Activated CD8-positive, alpha-beta memory T cell treated with anti-CD3 and anti-CD28 coated beads, Interleukin-2, amount 10 ng/mL, durations not matched to agents 7 days and 5 days (primary cell): ENCODE results near the gene ERFL. TPM values are rescaled to one million over a fixed set of nuclear protein-coding genes. Genes with fewer than 3 reads are reported as not detected.

Experiments used
- ATAC-seq: fragments of 150-1000 bp; cut with Tn5 transposase; one replicate; pipeline ENCODE4 v1.10.0; 2021; ENCODE audit warnings: moderate library complexity
- CTCF ChIA-PET: fragments of 350-600 bp; sonication (Branson Sonifier 250); formaldehyde crosslinking; loops from one replicate; lab custom pipeline; 2021; ENCODE audit warnings: antibody characterized with exemption; lab: Charles Lee
- DNase-seq: peaks from one replicate; pipeline ENCODE4 v3.0.0-alpha.2; 2020
- H3K27ac Mint-ChIP-seq: one replicate; pipeline ENCODE4 v1.8.0; 2021; ENCODE audit warnings: mild to moderate bottlenecking, mixed read lengths
- H3K27me3 Mint-ChIP-seq: one replicate; pipeline ENCODE4 v1.8.0; 2021; ENCODE audit warnings: mixed read lengths
- H3K36me3 Mint-ChIP-seq: one replicate; pipeline ENCODE4 v1.8.0; 2021; ENCODE audit warnings: mild to moderate bottlenecking, mixed read lengths
- H3K4me1 Mint-ChIP-seq: one replicate; pipeline ENCODE4 v1.8.0; 2021; ENCODE audit warnings: mixed read lengths
- H3K4me3 Mint-ChIP-seq: one replicate; pipeline ENCODE4 v1.8.0; 2021; ENCODE audit warnings: mild to moderate bottlenecking, moderate library complexity, mixed read lengths
- H3K9me3 Mint-ChIP-seq: one replicate; pipeline ENCODE4 v1.8.0; 2022; ENCODE audit warnings: low read depth, mixed read lengths
- total RNA-seq, 2 experiments: library from RNA; stranded (reverse); gene quantifications; one replicate each; pipeline ENCODE4 v1.2.3, GENCODE V29; 2021

ERFL gene
- total RNA-seq = 1 to 10 TPM; 1.5 to 1.9 TPM

- H3K27ac Mint-ChIP-seq = peak within 1 kb of the TSS; percentile 61
- H3K9me3 Mint-ChIP-seq = no peaks in the 10 kb centered on the region
- H3K36me3 Mint-ChIP-seq = no peaks in the 10 kb centered on the region
Observed at GRCh38 chr19:41928221-41928683, at the start of gene ERFL. ERFL (minus strand) TSS chr19:41928449; CDS start chr19:41912919, 15,530 bp downstream.

GRCh38 chr19:41977916-41978315, 49.7 kb upstream of the ERFL start:
- no peak overlapping the region for H3K4me3 Mint-ChIP-seq
- no peak overlapping the region for H3K27ac Mint-ChIP-seq
- DNase-seq = no peak
- CTCF ChIA-PET = no interaction called here
- no peaks in the 10 kb centered on the region for H3K9me3 Mint-ChIP-seq
- no peak for ATAC-seq
- no peaks in the 10 kb centered on the region for H3K27me3 Mint-ChIP-seq
- no peaks in the 10 kb centered on the region for H3K4me1 Mint-ChIP-seq
- H3K36me3 Mint-ChIP-seq = no peaks in the 10 kb centered on the region

More at GRCh38 chr19:41928221-41928683, at the start of gene ERFL:
- CTCF ChIA-PET = interaction anchor here (1.0 kb wide), 2 partner anchors 36 to 54 kb away, joined by 4 to 8 read pairs; no protein-coding TSS in a partner anchor
- peak within 1 kb of the TSS; percentile 85 for H3K4me3 Mint-ChIP-seq
- ATAC-seq = peak; percentile 55
- DNase-seq = no peak
- H3K27me3 Mint-ChIP-seq = peaks cover 29% of the 10 kb centered on the region
- peaks cover 14% of the 10 kb centered on the region for H3K4me1 Mint-ChIP-seq

GRCh38 chr19:41974652-41975051, 46.4 kb upstream of the ERFL start:
- Mint-ChIP-seq H3K27ac (no peak overlapping the region), H3K27me3 (no peaks in the 10 kb centered on the region), H3K36me3 (no peaks in the 10 kb centered on the region), H3K9me3 (no peaks in the 10 kb centered on the region), H3K4me1 (no peaks in the 10 kb centered on the region), H3K4me3 (no peak overlapping the region)
- ATAC-seq (no peak), DNase-seq (no peak)
- CTCF ChIA-PET = interaction anchor here (0.7 kb wide), 1 partner anchor 150 kb away, joined by 3 read pairs; no protein-coding TSS in a partner anchor

- no peak for ATAC-seq
- H3K4me3 Mint-ChIP-seq = no peak overlapping the region
Observed at GRCh38 chr19:41971363-41971762, 43.1 kb upstream of the ERFL start.

GRCh38 chr19:41969772-41970458, 41.7 kb upstream of the ERFL start:
- Mint-ChIP-seq H3K4me3 (no peak overlapping the region), H3K27ac (no peak overlapping the region), H3K9me3 (no peaks in the 10 kb centered on the region), H3K27me3 (no peaks in the 10 kb centered on the region), H3K4me1 (no peaks in the 10 kb centered on the region), H3K36me3 (no peaks in the 10 kb centered on the region)
- DNase-seq = no peak
- no peak for ATAC-seq
- CTCF ChIA-PET = no interaction called here

More at GRCh38 chr19:41971363-41971762, 43.1 kb upstream of the ERFL start:
- no peak overlapping the region for H3K27ac Mint-ChIP-seq
- no peaks in the 10 kb centered on the region for H3K27me3 Mint-ChIP-seq
- no peaks in the 10 kb centered on the region for H3K9me3 Mint-ChIP-seq
- no peak for DNase-seq
- no peaks in the 10 kb centered on the region for H3K36me3 Mint-ChIP-seq
- H3K4me1 Mint-ChIP-seq = no peaks in the 10 kb centered on the region
- CTCF ChIA-PET = no interaction called here

GRCh38 chr19:41968751-41969595, 40.7 kb upstream of the ERFL start:
- no peaks in the 10 kb centered on the region for H3K9me3 Mint-ChIP-seq
- CTCF ChIA-PET = no interaction called here
- H3K27ac Mint-ChIP-seq = no peak overlapping the region
- H3K4me1 Mint-ChIP-seq = no peaks in the 10 kb centered on the region
- no peaks in the 10 kb centered on the region for H3K36me3 Mint-ChIP-seq
- ATAC-seq = no peak
- no peaks in the 10 kb centered on the region for H3K27me3 Mint-ChIP-seq
- DNase-seq = no peak
- no peak overlapping the region for H3K4me3 Mint-ChIP-seq

- H3K4me3 Mint-ChIP-seq = no peak overlapping the region
Observed at GRCh38 chr19:41967054-41967783, 39.0 kb upstream of the ERFL start.

GRCh38 chr19:41965106-41965505, 36.9 kb upstream of the ERFL start:
- no peaks in the 10 kb centered on the region for H3K4me1 Mint-ChIP-seq
- ATAC-seq (no peak), DNase-seq (no peak)
- no peaks in the 10 kb centered on the region for H3K9me3 Mint-ChIP-seq
- CTCF ChIA-PET = no interaction called here
- H3K36me3 Mint-ChIP-seq = no peaks in the 10 kb centered on the region
- no peak overlapping the region for H3K4me3 Mint-ChIP-seq
- no peak overlapping the region for H3K27ac Mint-ChIP-seq
- no peaks in the 10 kb centered on the region for H3K27me3 Mint-ChIP-seq

More at GRCh38 chr19:41967054-41967783, 39.0 kb upstream of the ERFL start:
- CTCF ChIA-PET = no interaction called here
- ATAC-seq (no peak), DNase-seq (no peak)
- H3K27me3 Mint-ChIP-seq = no peaks in the 10 kb centered on the region
- no peaks in the 10 kb centered on the region for H3K36me3 Mint-ChIP-seq
- H3K9me3 Mint-ChIP-seq = no peaks in the 10 kb centered on the region
- no peak overlapping the region for H3K27ac Mint-ChIP-seq
- no peaks in the 10 kb centered on the region for H3K4me1 Mint-ChIP-seq

GRCh38 chr19:41960973-41961372, 32.7 kb upstream of the ERFL start:
- ATAC-seq (no peak), DNase-seq (no peak)
- no peak overlapping the region for H3K27ac Mint-ChIP-seq
- no peaks in the 10 kb centered on the region for H3K9me3 Mint-ChIP-seq
- CTCF ChIA-PET = interaction anchor here (0.9 to 5.1 kb wide), 3 partner anchors 15 to 101 kb away, joined by 3 to 32 read pairs (median 4); partner anchors contain the start of gene RPS19
- no peak overlapping the region for H3K4me3 Mint-ChIP-seq
- H3K27me3 Mint-ChIP-seq = no peaks in the 10 kb centered on the region
- H3K36me3 Mint-ChIP-seq = no peaks in the 10 kb centered on the region
- H3K4me1 Mint-ChIP-seq = peaks cover 19% of the 10 kb centered on the region

GRCh38 chr19:41959056-41960053, 31.1 kb upstream of the ERFL start, which contains the start of gene RABAC1:
RABAC1 (minus strand) TSS chr19:41959321; CDS start chr19:41959292, 29 bp downstream.
- peak within 1 kb of the TSS; percentile 87 for H3K27ac Mint-ChIP-seq
- ATAC-seq (peak; percentile 91), DNase-seq (peak; percentile 95)
- no peaks in the 10 kb centered on the region for H3K9me3 Mint-ChIP-seq
- no peaks in the 10 kb centered on the region for H3K36me3 Mint-ChIP-seq
- no peaks in the 10 kb centered on the region for H3K27me3 Mint-ChIP-seq
- CTCF ChIA-PET = interaction anchor here (1.0 to 5.1 kb wide), 15 partner anchors 13 to 173 kb away, joined by 3 to 32 read pairs (median 8); partner anchors contain the start of genes POU2F2 and RPS19
- peak within 1 kb of the TSS; percentile 94 for H3K4me3 Mint-ChIP-seq
- peaks cover 19% of the 10 kb centered on the region for H3K4me1 Mint-ChIP-seq

GRCh38 chr19:41958367-41959055, 30.3 kb upstream of the ERFL start:
- Mint-ChIP-seq H3K4me3 (peak overlapping the region; percentile 94), H3K36me3 (no peaks in the 10 kb centered on the region), H3K4me1 (peaks cover 19% of the 10 kb centered on the region), H3K9me3 (no peaks in the 10 kb centered on the region), H3K27ac (peak overlapping the region; percentile 87), H3K27me3 (no peaks in the 10 kb centered on the region)
- CTCF ChIA-PET = interaction anchor here (0.6 to 5.1 kb wide), 15 partner anchors 12 to 205 kb away, joined by 3 to 32 read pairs (median 8); partner anchors contain the start of genes POU2F2 and RPS19
- DNase-seq = peak; percentile 91
- peak; percentile 77 for ATAC-seq
